WTC11 (cell line): ENCODE results near the gene CLEC18A. TPM values are rescaled to one million over a fixed set of nuclear protein-coding genes. Genes with fewer than 3 reads are reported as not detected.

ENCODE experiments used
- ATAC-seq: fragments of 200-7000 bp; cut with Tn5 transposase; 2 replicates; pipeline ENCODE4 v1.10.0; 2021; ENCODE audit warnings: mild to moderate bottlenecking, moderate library complexity
- CTCF ChIA-PET: fragments of 300-600 bp; sonication (Branson Sonifier 250); formaldehyde crosslinking; loops from one replicate; lab custom pipeline; 2021; ENCODE audit warnings: antibody characterized with exemption; lab: Charles Lee
- POLR2A ChIA-PET: fragments of 350-600 bp; sonication (Branson Sonifier 250); formaldehyde crosslinking; loops from one replicate; lab custom pipeline; 2021; ENCODE audit warnings: antibody characterized with exemption; lab: Charles Lee
- DNase-seq: peaks from one replicate; pipeline ENCODE4 v3.0.0; 2021; ENCODE audit warnings: low spot score
- H3K27ac Mint-ChIP-seq: 2 replicates; pipeline ENCODE4 v1.8.0; 2021; ENCODE audit warnings: mixed read lengths
- H3K27me3 Mint-ChIP-seq: 2 replicates; pipeline ENCODE4 v1.8.0; 2021; ENCODE audit warnings: low read depth, mild to moderate bottlenecking, moderate library complexity, mixed read lengths
- H3K36me3 Mint-ChIP-seq: 2 replicates; pipeline ENCODE4 v1.8.0; 2021; ENCODE audit warnings: mixed read lengths
- H3K4me1 Mint-ChIP-seq: 2 replicates; pipeline ENCODE4 v1.8.0; 2022; ENCODE audit warnings: mixed read lengths
- H3K4me3 Mint-ChIP-seq: 2 replicates; pipeline ENCODE4 v1.8.0; 2021; ENCODE audit warnings: mild to moderate bottlenecking, moderate library complexity, mixed read lengths
- H3K9me3 Mint-ChIP-seq: 2 replicates; pipeline ENCODE4 v1.8.0; 2021; ENCODE audit warnings: mixed read lengths
- ERG ChIP-seq: fragments of 250-450 bp; sonication (Bioruptor Pico); IDR thresholded peaks from 2 replicates; pipeline ENCODE4 v1.8.0; 2021; ENCODE audit warnings: mild to moderate bottlenecking
- GRHL2 ChIP-seq: fragments of 250-450 bp; sonication (Bioruptor Pico); IDR thresholded peaks from 2 replicates; pipeline ENCODE4 v1.8.0; 2022; ENCODE audit warnings: mild to moderate bottlenecking, moderate library complexity; ENCODE audit not compliant: insufficient replicate concordance, severe bottlenecking
- IRF2 ChIP-seq: sonication (generic); formaldehyde crosslinking; IDR thresholded peaks from 2 replicates; pipeline ENCODE4 v1.8.0; 2022; ENCODE audit warnings: low read depth, missing genetic modification reagents, borderline replicate concordance
- JUN ChIP-seq: sonication (generic); formaldehyde crosslinking; IDR thresholded peaks from 2 replicates; pipeline ENCODE4 v1.8.0; 2023; ENCODE audit warnings: mild to moderate bottlenecking, missing genetic modification reagents
- MLX ChIP-seq: sonication (generic); formaldehyde crosslinking; IDR thresholded peaks from 2 replicates; pipeline ENCODE4 v1.8.1; 2023; ENCODE audit warnings: mild to moderate bottlenecking, missing genetic modification reagents, moderate library complexity
- OVOL2 ChIP-seq: fragments of 250-450 bp; sonication (Bioruptor Pico); IDR thresholded peaks from 2 replicates; pipeline ENCODE4 v1.9.0; 2021; ENCODE audit warnings: mild to moderate bottlenecking, borderline replicate concordance
- TP53 ChIP-seq: sonication (generic); formaldehyde crosslinking; IDR thresholded peaks from 2 replicates; pipeline ENCODE4 v1.8.1; 2023; ENCODE audit warnings: mild to moderate bottlenecking, missing genetic modification reagents
- USF2 ChIP-seq: sonication (generic); formaldehyde crosslinking; IDR thresholded peaks from 2 replicates; pipeline ENCODE4 v1.8.1; 2023; ENCODE audit warnings: mild to moderate bottlenecking, missing genetic modification reagents, moderate library complexity
- ZBTB21 ChIP-seq: sonication (generic); formaldehyde crosslinking; IDR thresholded peaks from 2 replicates; pipeline ENCODE4 v1.8.1; 2023; ENCODE audit warnings: mild to moderate bottlenecking, missing genetic modification reagents, borderline replicate concordance
- ZMAT4 ChIP-seq: fragments of 250-450 bp; sonication (Bioruptor Pico); IDR thresholded peaks from 2 replicates; pipeline ENCODE4 v1.9.0; 2021; ENCODE audit warnings: mild to moderate bottlenecking
- ZNF121 ChIP-seq: sonication (generic); formaldehyde crosslinking; IDR thresholded peaks from 2 replicates; pipeline ENCODE4 v1.8.0; 2023; ENCODE audit warnings: missing genetic modification reagents
- ZNF138 ChIP-seq: sonication (generic); formaldehyde crosslinking; conservative IDR thresholded peaks from 2 replicates; pipeline ENCODE4 v1.8.1; 2022; ENCODE audit warnings: mild to moderate bottlenecking, moderate library complexity, missing genetic modification reagents
- ZNF396 ChIP-seq: fragments of 250-450 bp; sonication (Bioruptor Pico); IDR thresholded peaks from 2 replicates; pipeline ENCODE4 v1.8.0; 2021; ENCODE audit warnings: mild to moderate bottlenecking, moderate library complexity, borderline replicate concordance
- ZNF416 ChIP-seq: fragments of 250-450 bp; sonication (Bioruptor Pico); IDR thresholded peaks from 2 replicates; pipeline ENCODE4 v1.9.0; 2021; ENCODE audit warnings: mild to moderate bottlenecking, inconsistent platforms
- total RNA-seq: library from RNA; stranded (reverse); gene quantifications from 3 replicates; pipeline ENCODE4 v1.2.3, GENCODE V29; 2021
- TF ChIP-seq, protein P1 (sequence below): sonication (generic); formaldehyde crosslinking; IDR thresholded peaks from 2 replicates; pipeline ENCODE4 v1.8.1; 2022; ENCODE audit warnings: missing genetic modification reagents, borderline replicate concordance

CLEC18A gene
- total RNA-seq, 1 experiment from 2014 or later: 0.26 TPM

DNA sequence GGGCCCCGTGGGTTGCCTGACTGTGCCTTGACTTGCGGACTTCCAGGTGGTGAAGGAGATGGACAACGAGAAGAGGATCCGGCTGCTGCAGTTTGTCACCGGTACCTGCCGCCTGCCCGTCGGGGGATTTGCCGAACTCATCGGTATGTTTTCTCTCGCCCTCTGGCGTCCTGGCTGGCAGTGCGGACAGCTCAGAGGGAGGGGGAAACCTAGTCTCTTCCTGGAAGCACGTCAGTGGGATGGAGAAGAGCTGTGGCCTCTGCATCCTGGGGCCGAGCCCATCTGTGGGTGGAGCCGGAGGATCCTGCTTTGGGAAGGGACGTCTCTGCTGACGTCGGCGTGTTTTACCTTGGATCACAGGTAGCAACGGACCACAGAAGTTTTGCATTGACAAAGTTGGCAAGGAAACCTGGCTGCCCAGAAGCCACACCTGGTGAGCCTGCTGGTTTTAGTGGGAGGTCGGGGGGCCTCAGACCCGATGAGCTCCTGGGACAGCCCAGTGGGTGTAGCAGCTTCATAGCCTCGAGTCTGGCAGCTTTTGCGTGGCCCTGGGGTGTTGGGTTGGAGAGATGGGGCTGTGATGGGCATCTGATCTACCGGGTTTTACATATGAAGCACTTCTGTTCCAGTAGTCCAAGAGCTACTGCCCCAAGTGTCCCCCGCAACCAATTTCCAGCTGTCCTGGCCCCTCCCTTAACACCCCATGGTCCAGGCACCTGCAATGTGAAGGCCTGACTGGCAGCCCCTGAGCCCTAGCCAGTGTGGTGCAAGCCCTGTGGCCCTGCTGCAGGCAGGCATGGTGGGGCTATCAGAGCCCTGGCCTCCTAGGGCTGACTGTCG lies 11.9 kb upstream of the CLEC18A start:
- ChIA-PET CTCF (interaction anchor here (0.6 to 2.1 kb wide), 3 partner anchors 9 to 230 kb away, joined by 3 to 18 read pairs (median 7); no protein-coding TSS in a partner anchor), POLR2A (no interaction called here)
- TF ChIP-seq GRHL2 (CRISPR knock-in tag): no peak
- no peak for TF ChIP-seq ZMAT4 (CRISPR knock-in tag)
- TF ChIP-seq USF2 (CRISPR knock-in tag): no peak
- no peak for TF ChIP-seq ZNF121 (CRISPR knock-in tag)
- TF ChIP-seq ZNF138 (CRISPR knock-in tag): no peak
- no peak for TF ChIP-seq ZNF416
- TF ChIP-seq OVOL2 (CRISPR knock-in tag): no peak
- no peak for TF ChIP-seq ERG (CRISPR knock-in tag)
- no peak for TF ChIP-seq JUN (CRISPR knock-in tag)
- TF ChIP-seq MLX (CRISPR knock-in tag): no peak
- TF ChIP-seq ZBTB21 (CRISPR knock-in tag): no peak
- TF ChIP-seq IRF2 (CRISPR knock-in tag): no peak
- no peaks in the 10 kb centered on the region for H3K27me3 Mint-ChIP-seq
- H3K4me1 Mint-ChIP-seq: 0 out of 2 replicates have a peak, but pooled peaks cover under 1% of the 10 kb centered on the region
- H3K27ac Mint-ChIP-seq: no peak overlapping the region
- no peak overlapping the region for H3K4me3 Mint-ChIP-seq
- ATAC-seq (peak; percentile 74), DNase-seq (no peak)
- no peaks in the 10 kb centered on the region for H3K9me3 Mint-ChIP-seq
- H3K36me3 Mint-ChIP-seq: peaks cover 25% of the 10 kb centered on the region

DNA sequence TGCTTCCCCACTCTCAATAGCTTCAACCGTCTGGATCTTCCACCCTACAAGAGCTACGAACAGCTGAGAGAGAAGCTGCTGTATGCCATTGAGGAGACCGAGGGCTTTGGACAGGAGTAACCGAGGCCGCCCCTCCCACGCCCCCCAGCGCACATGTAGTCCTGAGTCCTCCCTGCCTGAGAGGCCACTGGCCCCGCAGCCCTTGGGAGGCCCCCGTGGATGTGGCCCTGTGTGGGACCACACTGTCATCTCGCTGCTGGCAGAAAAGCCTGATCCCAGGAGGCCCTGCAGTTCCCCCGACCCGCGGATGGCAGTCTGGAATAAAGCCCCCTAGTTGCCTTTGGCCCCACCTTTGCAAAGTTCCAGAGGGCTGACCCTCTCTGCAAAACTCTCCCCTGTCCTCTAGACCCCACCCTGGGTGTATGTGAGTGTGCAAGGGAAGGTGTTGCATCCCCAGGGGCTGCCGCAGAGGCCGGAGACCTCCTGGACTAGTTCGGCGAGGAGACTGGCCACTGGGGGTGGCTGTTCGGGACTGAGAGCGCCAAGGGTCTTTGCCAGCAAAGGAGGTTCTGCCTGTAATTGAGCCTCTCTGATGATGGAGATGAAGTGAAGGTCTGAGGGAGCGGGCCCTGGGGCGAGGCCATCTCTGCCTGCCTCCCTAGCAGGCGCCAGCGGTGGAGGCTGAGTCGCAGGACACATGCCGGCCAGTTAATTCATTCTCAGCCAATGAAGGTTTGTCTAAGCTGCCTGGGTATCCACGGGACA lies 11.1 kb upstream of the CLEC18A start:
- Mint-ChIP-seq H3K4me3 (no peak overlapping the region), H3K36me3 (peaks cover 25% of the 10 kb centered on the region), H3K27me3 (no peaks in the 10 kb centered on the region), H3K4me1 (no peaks in the 10 kb centered on the region)
- ChIA-PET POLR2A (no interaction called here), CTCF (interaction anchor here (0.6 to 2.1 kb wide), 2 partner anchors 9 to 230 kb away, joined by 3 to 18 read pairs; no protein-coding TSS in a partner anchor)
- TF ChIP-seq ZNF396 (CRISPR knock-in tag): no peak
- TF ChIP-seq TP53 (CRISPR knock-in tag): no peak
- TF ChIP-seq, all 79 proteins: peak for 0
- Mint-ChIP-seq H3K9me3 (no peaks in the 10 kb centered on the region), H3K27ac (no peak overlapping the region)
- ATAC-seq: no peak
- DNase-seq: no peak

DNA sequence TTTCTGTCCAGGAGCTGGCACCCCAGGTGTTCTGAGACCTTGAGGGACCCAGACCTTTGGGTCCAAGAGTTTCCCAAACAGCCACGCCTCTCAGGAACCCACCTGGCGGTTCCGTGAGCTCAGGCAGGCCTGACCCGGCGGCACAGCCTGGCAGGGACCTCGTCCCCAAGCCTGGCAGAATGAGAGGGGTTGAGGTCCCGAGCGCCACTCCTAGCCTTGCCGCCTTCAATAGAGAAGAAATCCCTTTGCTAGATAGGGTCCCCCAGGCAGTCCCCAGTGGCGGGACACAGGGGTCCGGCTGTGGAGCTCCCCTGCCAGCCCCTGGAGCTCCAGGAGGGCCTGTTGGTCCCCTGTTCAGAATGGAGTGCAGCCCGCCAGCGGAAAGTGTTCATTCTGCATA lies 10.5 kb upstream of the CLEC18A start:
- TF ChIP-seq, protein P1, sequence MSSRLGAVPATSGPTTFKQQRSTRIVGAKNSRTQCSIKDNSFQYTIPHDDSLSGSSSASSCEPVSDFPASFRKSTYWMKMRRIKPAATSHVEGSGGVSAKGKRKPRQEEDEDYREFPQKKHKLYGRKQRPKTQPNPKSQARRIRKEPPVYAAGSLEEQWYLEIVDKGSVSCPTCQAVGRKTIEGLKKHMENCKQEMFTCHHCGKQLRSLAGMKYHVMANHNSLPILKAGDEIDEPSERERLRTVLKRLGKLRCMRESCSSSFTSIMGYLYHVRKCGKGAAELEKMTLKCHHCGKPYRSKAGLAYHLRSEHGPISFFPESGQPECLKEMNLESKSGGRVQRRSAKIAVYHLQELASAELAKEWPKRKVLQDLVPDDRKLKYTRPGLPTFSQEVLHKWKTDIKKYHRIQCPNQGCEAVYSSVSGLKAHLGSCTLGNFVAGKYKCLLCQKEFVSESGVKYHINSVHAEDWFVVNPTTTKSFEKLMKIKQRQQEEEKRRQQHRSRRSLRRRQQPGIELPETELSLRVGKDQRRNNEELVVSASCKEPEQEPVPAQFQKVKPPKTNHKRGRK (CRISPR knock-in tag): no peak
- TF ChIP-seq, all 79 proteins: peak for 0
- Mint-ChIP-seq H3K27ac (no peak overlapping the region), H3K4me1 (no peaks in the 10 kb centered on the region), H3K36me3 (peaks cover 25% of the 10 kb centered on the region), H3K4me3 (no peak overlapping the region), H3K9me3 (no peaks in the 10 kb centered on the region), H3K27me3 (no peaks in the 10 kb centered on the region)
- ChIA-PET CTCF (interaction anchor here (1.4 to 2.1 kb wide), 2 partner anchors 10 kb away, joined by 7 to 18 read pairs; no protein-coding TSS in a partner anchor), POLR2A (no interaction called here)
- ATAC-seq (no peak), DNase-seq (no peak)
